Thyroid gland (tissue), 4 donors: ENCODE data around the gene MAGIX.

Experiments used
- CTCF ChIP-seq, 6 experiments: fragments of 200-600 bp in 3 of 6; fragments of 450-650 bp in 3 of 6; sonication (generic) in 3 of 6; IDR thresholded peaks; one replicate each; pipeline ENCODE4 v1.5.1; 2016 to 2019; ENCODE audit warnings: antibody characterized with exemption in 6 of 6, mild to moderate bottlenecking in 2 of 6, inconsistent platforms in 1 of 6, moderate library complexity in 1 of 6
- POLR2A ChIP-seq, 2 donors: fragments of 450-650 bp; IDR thresholded peaks; one replicate each; pipeline ENCODE4 v1.6.1; 2017; ENCODE audit warnings: antibody characterized with exemption in 2 of 2, mild to moderate bottlenecking in 2 of 2, moderate library complexity in 1 of 2

- TF ChIP-seq POLR2A (IDR thresholded peaks at IDR 0.05) (no peak), CTCF (IDR thresholded peaks at IDR 0.05) (no peak)
These were observed 25.0 kb downstream of the MAGIX start for GRCh38 chrX:49187526-49187925.
